Right atrium auricular region (tissue), 2 donors: ENCODE results near the gene KANSL2. TPM values are rescaled to one million over a fixed set of nuclear protein-coding genes. Genes with fewer than 3 reads are reported as not detected.

Experiments
- DNase-seq: peaks from one replicate; pipeline ENCODE4 v3.0.0-alpha.2; 2019; ENCODE audit warnings: low spot score
- H3K27ac ChIP-seq, 2 donors: fragments of 200-600 bp; sonication (generic); 1 replicate in 1 of 2; 2 replicates in 1 of 2; pipeline ENCODE4 v1.5.1; 2016 to 2019
- H3K27me3 ChIP-seq, 2 donors: fragments of 200-600 bp; sonication (generic); one replicate each; pipeline versions ENCODE4 v1.5.1 to v1.6.0; 2017 to 2019
- H3K36me3 ChIP-seq: fragments of 200-600 bp; sonication (generic); one replicate; pipeline ENCODE4 v1.5.1; 2016
- H3K4me1 ChIP-seq, 2 donors: fragments of 200-600 bp; sonication (generic); one replicate each; pipeline versions ENCODE4 v1.5.1 to v1.6.0; 2017 to 2019
- H3K4me3 ChIP-seq, 2 donors: fragments of 200-600 bp; sonication (generic); 1 replicate in 1 of 2; 2 replicates in 1 of 2; pipeline ENCODE4 v1.5.1; 2017 to 2019; ENCODE audit warnings: mild to moderate bottlenecking in 1 of 2, moderate library complexity in 1 of 2
- H3K9me3 ChIP-seq, 2 donors: fragments of 200-600 bp; sonication (generic); one replicate each; pipeline ENCODE4 v1.5.1; 2019
- CTCF ChIP-seq, 2 donors: fragments of 200-600 bp; sonication (generic); IDR thresholded peaks; one replicate each; pipeline ENCODE4 v1.5.1; 2019; ENCODE audit warnings: antibody characterized with exemption in 2 of 2
- microRNA counts, 2 donors: library from miRNA; unstranded; fragments of <30 nt; microRNA quantifications; one replicate each; lab custom pipeline; 2016 to 2017
- microRNA-seq, 2 donors: library from miRNA; unstranded; fragments of <30 nt; microRNA quantifications; one replicate each; pipeline ENCODE4, GENCODE V29; 2016 to 2017; ENCODE audit warnings: borderline number of aligned reads in 2 of 2, borderline replicate concordance in 1 of 2
- total RNA-seq, 2 donors: library from RNA; depleted of rRNA; stranded (reverse); fragments of >200 nt; gene quantifications; one replicate each; pipeline ENCODE4 v1.1.0, GENCODE V29; 2016

The KANSL2 gene
- total RNA-seq, 2 donors from 2014 or later: 17.4 to 38.4 TPM

DNA sequence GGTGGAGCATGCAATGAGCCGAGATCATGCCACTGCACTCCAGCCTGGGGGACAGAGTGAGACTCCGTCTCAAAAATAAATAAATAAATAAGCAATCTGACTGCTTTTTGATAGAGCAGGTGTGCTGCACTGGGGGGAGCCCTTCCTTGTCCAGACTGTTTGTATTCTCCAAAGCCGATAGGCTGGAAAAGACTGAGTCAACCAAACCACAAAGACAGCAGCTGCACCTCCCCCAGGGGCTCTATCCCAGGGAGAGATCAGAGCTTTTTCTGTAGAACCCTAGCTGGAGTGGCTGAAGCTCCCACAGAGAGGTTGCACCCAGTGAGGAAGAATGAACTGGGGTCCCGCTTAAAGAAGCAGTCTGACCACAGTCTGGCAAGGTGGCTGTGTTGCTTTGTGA lies 66.4 kb downstream of the KANSL2 start:
- H3K4me3 ChIP-seq: no peak overlapping the region
- no peak for TF ChIP-seq CTCF (IDR thresholded peaks at IDR 0.05)
- peaks cover 0 to 18% of the 10 kb centered on the region in 2 donors for H3K9me3 ChIP-seq
- H3K27ac ChIP-seq: no peak overlapping the region
- no peaks in the 10 kb centered on the region for H3K4me1 ChIP-seq
- H3K36me3 ChIP-seq: no peaks in the 10 kb centered on the region
- DNase-seq: no peak
- no peaks in the 10 kb centered on the region for H3K27me3 ChIP-seq

GRCh38 chr12:48613321-48613720 lies 68.7 kb downstream of the KANSL2 start:
- no peak overlapping the region for H3K27ac ChIP-seq
- TF ChIP-seq CTCF (IDR thresholded peaks at IDR 0.05): no peak
- H3K4me1 ChIP-seq: no peaks in the 10 kb centered on the region
- H3K27me3 ChIP-seq: no peaks in the 10 kb centered on the region
- H3K36me3 ChIP-seq: no peaks in the 10 kb centered on the region
- no peak for DNase-seq
- peaks cover 0 to 29% of the 10 kb centered on the region in 2 donors for H3K9me3 ChIP-seq
- no peak overlapping the region for H3K4me3 ChIP-seq

MicroRNA genes within 50 kb of the gene (microRNA counts, 767-probe panel; counts per million panel counts)
- 0 to 31.0 counts per million in 2 donors for microRNA hsa-miR-1291 (lab: Ali Mortazavi, UCI)

Small RNA genes lying within 50 kb of the gene (microRNA-seq; reads per million reads assigned to microRNA genes)
- gene MIR1291: 0.71 to 2.8 reads per million in 2 donors

Other genes starting within 250 kb of the KANSL2 start
- not detected for gene ANP32D, start 209.7 kb downstream of the KANSL2 start, total RNA-seq
- gene C12orf54, start 199.7 kb downstream of the KANSL2 start, total RNA-seq: not detected
- not detected for gene OR8S1, start 156.6 kb downstream of the KANSL2 start, total RNA-seq
- gene LALBA, start 112.2 kb downstream of the KANSL2 start, total RNA-seq: not detected
- gene CCNT1, start 34.5 kb upstream of the KANSL2 start, total RNA-seq: 10 to 100 TPM; 12.5 to 16.2 TPM
- 10 to 100 TPM; 76.4 to 81.6 TPM for gene ADCY6, start 106.9 kb upstream of the KANSL2 start, total RNA-seq
- gene CACNB3, start 136.3 kb upstream of the KANSL2 start, total RNA-seq: 1 to 10 TPM; 6.1 to 7.0 TPM
- gene DDX23, start 169.9 kb upstream of the KANSL2 start, total RNA-seq: 10 to 100 TPM; 28.3 to 34.2 TPM
- gene RND1, start 183.6 kb upstream of the KANSL2 start, total RNA-seq: under 1 TPM in 1 of 2 donors, not detected in 1; 0.70 TPM
- gene FKBP11, start 243.3 kb upstream of the KANSL2 start, total RNA-seq: 10 to 100 TPM in 1 of 2 donors, 1 to 10 TPM in 1; 9.1 to 10.2 TPM